ENCODE data around the gene CAB39.

DNA sequence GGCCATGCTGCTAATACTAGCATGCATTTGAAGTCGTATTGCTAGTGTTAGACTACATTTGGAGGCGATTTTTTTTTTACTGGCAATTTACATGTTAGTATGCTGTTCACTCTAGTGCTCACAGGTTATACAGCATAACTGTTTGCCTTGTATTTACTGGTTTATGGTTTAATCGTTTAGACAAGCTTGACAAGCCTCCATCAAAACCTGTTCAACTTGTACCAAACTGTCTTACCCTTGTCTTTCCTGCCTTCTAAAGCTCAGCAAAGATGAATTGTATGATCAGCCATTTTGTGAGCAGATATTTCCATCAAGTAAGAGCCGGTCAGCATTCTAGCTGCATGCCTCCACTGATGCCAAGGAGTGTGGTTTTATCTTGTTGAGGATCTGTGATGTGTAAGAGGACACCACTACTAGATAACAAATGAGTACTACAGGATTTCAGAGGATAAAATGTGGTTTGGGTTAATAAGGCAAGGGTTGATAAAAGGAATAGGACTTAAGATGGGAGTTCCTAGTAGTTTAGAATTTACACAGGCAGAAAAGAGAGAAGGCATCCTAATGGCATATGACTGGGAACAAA is 83.7 kb downstream of the CAB39 start:
- no peak for TF ChIP-seq EZH2 (IDR thresholded peaks at IDR 0.05; ENCODE audit: borderline replicate concordance, low read length)
- TF ChIP-seq, protein P1, sequence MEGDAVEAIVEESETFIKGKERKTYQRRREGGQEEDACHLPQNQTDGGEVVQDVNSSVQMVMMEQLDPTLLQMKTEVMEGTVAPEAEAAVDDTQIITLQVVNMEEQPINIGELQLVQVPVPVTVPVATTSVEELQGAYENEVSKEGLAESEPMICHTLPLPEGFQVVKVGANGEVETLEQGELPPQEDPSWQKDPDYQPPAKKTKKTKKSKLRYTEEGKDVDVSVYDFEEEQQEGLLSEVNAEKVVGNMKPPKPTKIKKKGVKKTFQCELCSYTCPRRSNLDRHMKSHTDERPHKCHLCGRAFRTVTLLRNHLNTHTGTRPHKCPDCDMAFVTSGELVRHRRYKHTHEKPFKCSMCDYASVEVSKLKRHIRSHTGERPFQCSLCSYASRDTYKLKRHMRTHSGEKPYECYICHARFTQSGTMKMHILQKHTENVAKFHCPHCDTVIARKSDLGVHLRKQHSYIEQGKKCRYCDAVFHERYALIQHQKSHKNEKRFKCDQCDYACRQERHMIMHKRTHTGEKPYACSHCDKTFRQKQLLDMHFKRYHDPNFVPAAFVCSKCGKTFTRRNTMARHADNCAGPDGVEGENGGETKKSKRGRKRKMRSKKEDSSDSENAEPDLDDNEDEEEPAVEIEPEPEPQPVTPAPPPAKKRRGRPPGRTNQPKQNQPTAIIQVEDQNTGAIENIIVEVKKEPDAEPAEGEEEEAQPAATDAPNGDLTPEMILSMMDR (conservative IDR thresholded peaks at IDR 0.05 in 1 of 2, IDR thresholded peaks at IDR 0.05 in 1 of 2; ENCODE audit: extremely low read depth in 1 of 2, insufficient read depth in 1 of 2, low read depth in 1 of 2, low read length in 2 of 2), result no peak
